Fibroblast of skin of back (primary cell): Measurements from ENCODE around the gene IDNK. TPM values are rescaled to one million over a fixed set of nuclear protein-coding genes. Genes with fewer than 3 reads are reported as not detected.
A peak's percentile ranks its signal among the peaks of the same experiment; 100 is the strongest.
"Not testable (repeated sequence)": the region's sequence is repeated elsewhere in the genome, so short reads cannot be mapped to it uniquely, and the experiment has no call there.

Experiments
- DNase-seq: peaks from one replicate; pipeline ENCODE4 v3.0.0-alpha.2; 2013
- polyA plus RNA-seq, 2 experiments: library from polyadenylated mRNA; unstranded; fragments of 120-200 nt; gene quantifications; one replicate each; pipeline ENCODE4 v1.2.1, GENCODE V29; 2013; ENCODE audit not compliant: insufficient read length in 2 of 2

The IDNK gene
- polyA plus RNA-seq (2013, experiment 1 of 2; ENCODE audit: insufficient read length): 1.1 TPM
- 1.1 TPM for polyA plus RNA-seq (2013, experiment 2 of 2; ENCODE audit: insufficient read length)

DNA sequence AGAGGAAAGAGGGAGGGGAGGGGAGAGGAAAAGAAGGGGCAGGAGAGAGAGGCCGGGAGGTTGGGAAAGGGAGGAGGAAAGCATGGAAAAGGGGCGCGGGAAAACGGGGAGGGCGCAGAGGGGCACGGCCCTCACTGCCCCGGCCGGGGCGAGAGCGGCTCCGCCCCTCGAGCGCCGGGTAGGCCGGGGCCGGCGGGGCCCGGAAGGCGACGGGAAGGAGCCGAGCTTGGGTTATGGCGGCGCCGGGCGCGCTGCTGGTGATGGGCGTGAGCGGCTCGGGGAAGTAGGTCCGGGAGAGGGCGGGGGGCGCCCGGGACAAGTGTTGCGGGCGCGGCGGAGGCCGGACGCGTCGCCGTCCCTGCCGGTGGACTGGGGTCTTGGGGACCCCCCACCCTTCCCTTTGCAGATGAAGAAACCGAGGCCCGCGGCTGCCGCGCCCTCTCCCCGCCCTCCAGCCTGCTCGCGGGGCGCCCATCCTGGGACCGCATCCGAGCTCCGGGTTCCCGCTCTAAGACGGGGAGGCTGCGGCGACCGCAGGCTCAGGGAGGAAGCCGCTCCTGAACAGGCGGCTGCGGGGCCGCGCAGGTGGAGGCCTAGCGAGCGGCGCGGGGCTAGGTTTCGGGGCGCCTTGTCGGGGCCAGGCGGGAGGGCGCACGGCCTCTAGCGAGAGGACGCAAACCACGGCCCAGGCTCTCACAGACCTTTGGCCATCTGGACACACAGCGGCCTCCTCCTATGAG lies at the start of gene IDNK:
TSS of gene IDNK (plus strand) at position 205 of the 740 bp plus-strand sequence. CDS start at position 234, 29 bp downstream.
- peak; percentile 53 for DNase-seq

DNA sequence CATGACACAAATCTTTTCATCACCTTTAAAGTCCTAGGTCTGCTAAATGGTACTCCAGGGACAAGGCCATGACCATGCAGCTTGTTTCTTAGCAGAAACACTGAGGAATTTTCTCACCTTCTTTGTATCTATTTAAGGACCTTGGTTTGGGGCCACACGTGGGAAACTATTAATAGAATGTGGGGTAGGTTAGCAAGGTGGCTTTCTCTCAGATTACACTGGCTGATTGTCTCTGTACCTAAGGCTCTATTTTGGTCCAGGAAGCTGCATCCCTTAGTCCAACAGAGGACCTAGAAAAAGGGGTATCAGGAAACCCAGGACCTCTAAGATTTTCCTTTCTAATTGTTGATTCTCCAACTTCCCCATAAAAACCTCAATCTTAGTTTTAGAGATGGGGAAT lies 48.5 kb upstream of the IDNK start:
- DNase-seq: no peak

DNA sequence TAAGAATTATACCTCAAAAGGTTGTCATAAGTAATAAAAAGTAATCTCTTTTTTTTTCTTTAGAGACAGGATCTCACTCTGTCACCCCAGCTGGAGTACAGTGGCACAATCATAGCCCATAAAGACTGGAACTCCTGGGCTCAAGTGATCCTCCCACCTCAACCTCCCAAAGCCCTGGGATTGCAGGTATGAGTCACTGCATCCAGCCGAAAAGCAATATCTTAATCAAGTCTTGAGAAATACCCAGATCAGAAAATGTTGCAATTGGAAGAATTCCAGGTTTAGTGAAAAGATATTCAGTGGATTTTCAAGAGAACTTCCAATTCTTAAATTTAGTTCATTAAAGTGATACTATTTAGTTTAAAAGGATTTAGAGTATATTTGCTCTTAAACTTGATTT lies 40.9 kb upstream of the IDNK start:
- DNase-seq: no peak

DNA sequence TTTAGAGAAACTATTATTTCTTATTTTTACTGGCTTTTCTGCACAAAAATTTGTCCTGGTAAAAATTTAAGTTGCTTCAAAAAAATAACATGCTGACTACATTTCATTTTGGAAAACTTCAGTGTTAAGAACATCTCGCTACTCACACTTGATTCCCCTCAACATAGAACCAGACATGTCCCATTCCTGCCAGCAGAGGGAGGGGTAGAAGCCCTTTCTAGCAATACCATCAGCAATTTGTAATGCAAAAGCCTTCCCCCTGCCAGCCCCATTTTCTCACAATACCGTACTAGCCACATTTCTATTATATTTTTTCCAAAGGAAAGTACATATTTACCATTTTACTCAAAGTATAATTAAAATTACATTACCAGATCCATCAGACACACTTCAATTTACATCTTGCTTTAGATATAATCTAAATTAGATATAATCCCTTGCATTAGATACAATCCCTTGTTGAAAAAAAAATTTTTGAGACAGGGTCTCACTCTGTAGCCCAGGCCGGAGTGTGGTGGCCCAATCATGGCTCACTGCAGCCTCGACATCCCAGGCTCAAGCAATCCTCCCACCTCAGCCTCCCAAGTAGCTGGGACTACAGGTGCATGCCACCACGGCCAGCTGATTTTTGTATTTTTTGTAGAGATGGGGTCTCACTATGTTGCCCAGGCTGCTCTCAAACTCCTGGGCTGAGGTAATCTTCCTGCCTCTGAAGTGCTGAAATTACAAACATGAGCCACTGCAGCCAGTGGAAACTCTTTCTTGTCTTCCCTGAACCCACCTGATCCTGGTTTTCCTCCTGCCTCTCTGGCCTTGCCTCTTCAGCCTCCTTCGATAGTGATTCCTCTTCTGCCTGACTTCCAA lies 39.6 kb upstream of the IDNK start:
- peak; percentile 70 for DNase-seq

DNA sequence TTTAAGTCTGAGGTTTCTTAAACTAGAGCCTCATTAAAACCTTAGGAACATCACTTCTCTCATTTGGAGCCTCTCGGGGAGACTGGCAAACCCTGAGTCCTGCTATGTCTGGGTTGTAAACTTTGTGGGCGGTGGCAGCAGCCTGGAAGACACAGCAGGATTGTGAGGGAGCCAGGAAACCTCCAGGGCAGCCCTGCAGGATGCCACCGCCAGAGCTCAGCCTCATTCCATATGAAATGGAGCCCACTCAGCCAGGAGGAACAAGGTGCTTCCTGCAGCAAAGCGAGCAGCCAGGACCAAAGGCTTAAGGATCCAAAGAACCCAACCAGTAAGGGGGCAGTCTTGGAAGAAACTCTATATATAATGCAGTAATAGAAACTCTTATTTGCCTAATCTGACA lies 37.9 kb upstream of the IDNK start:
- no peak for DNase-seq

DNA sequence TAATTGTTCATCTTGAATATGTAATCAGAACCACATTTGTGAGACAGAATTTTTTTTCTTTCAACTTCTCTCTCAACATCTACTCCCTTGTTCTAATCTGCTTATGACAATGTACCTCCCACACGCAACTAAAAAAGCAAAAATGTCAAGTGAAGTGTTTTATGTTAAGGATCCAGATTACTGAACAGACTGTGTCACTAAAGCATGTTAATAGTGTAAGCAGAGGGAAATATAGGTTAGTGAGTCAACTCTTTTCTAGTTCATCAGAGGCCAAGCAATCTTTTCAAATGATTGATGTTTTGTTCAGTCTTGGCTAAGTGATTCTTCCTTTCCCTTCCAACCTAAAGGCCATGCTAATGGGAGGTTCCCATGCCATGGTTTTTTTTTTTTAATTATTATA lies 34.7 kb upstream of the IDNK start:
- no peak for DNase-seq

DNA sequence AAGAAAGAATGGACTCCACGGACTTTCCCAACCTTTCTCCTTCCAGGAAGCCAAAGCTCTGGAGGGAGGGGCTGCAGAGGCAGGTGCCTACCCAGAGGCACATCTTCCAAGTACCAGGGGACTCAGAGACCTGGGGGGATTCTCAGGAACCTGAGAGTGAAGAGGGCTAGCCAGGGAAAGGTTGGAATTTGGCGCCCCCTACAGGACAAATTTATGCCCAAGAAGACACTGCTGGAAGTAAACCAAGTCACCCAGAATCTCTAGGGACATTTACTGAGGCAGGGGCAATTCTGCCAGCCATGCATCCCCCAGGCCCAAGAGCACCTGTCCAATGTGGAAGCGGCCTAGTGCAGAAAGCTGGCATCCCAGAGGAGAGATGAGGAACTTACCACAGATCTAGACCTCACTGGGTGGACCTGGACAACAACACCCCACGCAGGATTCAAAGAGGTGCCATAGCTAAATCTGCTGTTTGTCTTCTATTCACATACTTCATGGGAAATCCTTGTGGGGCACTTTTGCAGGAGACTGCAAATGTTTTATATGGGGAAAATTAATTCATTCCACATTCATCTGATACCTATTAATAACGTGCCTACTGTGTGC lies 25.9 kb upstream of the IDNK start:
- DNase-seq: peak; percentile 28

DNA sequence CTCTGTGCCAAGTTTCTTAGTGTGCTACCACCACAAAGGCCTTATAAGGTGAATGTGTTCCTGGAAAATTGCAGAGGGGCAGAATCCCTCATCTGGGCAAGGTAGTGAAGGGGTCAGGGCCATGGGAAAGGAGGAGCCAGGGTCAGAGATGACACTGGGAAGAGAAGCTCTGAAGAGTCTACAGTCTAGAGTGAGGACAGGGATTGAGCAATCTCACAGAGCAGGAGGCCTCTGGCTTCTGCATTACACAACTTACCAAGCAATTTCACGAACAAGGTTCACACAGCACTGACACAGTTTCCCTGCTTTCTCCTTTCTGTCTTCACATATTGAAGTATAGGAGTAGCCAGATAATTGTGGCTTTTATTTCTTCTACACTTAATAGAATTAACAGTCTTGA lies 24.5 kb upstream of the IDNK start:
- no peak for DNase-seq

DNA sequence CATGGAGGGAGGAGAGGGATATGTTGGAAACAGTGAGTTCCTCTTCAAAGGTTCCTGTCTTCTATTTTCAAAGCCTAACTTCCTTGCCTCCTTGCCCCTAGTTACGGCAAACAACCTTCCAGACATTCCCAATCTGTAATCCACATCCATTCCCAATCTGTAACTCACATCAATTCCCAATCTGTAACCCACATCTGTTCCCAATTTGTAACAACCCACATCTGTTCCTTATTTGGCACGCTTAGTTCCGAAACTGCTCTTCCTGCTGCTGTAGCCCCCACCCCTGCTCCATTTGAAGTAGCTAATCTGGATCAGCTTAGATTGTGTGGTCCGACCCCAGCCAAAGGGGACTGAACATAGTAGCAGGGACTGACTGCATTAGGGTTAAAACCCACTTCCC lies 23.9 kb upstream of the IDNK start:
- peak; percentile 9 for DNase-seq

DNA sequence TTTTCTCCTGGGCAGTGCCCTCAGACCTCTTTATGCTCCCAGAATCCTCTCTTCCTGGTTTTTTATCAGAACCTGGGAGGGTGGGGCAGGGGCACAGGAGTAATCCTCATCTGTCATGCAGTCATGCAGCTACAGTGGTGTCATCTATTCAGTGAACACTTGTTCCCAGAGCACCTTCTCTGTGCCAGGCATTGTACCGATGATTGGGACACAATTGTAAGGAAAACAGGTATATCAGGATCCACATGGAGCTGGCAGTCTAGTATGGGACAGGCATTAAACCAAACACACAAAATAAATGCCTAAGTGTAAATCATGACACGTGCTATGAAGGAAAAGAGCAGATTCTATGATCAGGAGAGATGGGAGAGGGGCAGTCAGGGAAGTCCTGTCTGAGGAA lies 21.5 kb upstream of the IDNK start:
- no peak for DNase-seq

DNA sequence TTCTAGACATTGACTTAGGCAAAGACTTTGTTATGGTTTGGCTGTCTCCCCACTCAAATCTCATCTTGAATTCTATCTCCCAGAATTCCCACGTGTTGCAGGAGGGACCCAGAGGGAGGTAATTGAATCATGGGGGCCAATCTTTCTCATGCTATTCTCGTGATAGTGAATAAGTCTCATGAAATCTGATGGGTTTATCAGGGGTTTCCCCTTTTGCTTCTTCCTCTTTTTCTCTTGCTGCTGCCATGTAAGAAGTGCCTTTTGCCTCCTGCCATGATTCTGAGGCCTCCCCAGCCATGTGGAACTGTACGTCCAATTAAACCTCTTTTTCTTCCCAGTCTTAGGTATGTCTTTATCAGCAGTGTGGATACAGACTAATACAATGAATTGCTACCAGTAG lies 15.3 kb upstream of the IDNK start:
- DNase-seq: not testable (repeated sequence)

DNA sequence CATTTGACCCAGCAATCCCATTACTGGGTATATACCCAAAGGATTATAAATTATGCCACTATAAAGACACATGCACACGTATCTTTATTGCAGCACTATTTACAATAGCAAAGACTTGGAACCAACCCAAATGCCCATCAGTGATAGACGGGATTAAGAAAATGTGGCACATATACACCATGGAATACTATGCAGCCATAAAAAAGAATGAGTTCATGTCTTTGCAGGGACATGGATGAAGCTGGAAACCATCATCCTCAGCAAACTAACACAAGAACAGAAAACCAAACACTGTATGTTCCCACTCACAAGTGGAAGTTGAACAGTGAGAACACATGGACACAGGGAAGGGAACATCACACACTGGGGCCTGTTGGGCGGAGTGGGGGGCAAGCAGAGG lies 9.6 kb upstream of the IDNK start:
- not testable (repeated sequence) for DNase-seq

DNA sequence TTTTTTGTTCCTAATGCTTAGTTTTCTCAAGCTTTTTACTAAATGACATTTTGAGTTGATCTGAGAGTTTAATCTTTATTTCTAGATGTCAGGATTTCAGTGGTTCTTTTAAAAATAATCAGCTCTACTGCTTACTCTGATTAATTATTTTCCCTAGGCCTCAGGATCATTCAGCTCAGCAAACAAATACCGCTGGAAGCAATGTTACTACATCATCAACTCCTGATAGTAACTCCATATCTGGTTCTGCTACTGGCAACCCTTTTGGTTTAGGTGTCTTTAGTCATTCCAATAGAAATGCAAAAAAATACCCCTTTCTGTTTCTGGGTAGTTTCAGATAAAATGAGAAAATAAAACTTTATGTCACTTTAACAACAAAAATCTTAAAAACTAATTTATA lies 5.6 kb upstream of the IDNK start:
- no peak for DNase-seq

DNA sequence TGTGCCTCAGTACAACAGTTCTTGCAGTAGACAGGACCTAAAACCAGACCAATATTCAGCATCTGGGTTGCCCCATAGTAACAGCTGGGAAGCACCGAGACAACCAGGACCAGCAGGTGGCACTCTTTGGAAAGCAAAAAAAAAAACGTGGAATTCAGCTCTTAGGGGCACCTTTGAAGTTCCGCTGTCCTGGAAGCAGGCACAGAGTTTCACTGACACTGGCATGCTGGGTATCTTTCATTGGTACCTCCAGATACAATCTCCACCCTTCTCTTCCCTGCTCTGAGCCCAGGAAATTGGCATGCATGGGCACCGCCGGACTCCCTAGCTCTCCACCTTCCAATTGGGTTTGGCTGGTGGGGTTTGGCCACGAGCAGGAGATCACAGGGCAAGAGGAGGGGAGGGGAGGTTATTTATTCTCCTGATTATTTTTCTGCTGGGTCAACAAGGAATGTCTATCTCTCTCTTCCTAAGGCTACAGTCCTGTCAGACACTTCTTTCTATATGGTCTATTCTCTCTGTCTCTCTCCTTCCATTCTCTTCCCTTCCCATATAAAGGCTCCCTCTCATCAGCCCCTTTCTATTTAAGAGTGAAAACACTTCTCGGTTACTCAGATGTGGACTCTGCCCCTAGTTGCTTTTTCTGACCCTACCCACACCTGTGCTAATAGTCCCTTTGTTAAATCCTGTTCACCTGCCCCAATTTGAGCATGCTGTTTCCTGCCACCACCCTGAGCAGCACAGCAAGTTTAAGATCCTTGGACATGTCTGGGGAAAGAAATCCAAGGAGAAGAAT lies 1.9 kb upstream of the IDNK start:
- peak; percentile 48 for DNase-seq

DNA sequence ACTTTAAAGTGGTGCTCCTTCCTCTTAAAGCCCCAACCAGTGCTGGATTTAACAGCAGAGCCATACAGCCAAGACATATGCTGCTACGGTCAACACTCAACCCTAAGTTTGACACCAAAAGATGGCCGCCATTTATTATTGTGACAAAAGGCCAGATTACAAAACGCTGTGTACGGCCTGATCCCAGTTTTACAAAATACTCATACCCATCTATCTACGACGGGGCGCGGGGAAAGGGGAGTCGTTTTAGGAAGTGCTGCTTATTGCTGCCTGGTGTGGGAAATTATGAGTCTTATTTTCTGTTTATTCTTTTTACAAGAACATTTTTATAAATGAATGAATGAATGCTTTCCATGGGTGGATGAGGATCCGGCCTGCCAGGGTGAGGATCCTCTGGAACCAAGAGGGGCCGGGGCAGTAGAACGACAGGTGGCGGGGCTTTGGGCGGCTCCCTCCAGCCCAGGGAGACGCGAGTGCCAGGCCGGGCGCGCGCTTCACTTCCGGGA lies 457 bp upstream of the IDNK start:
- no peak for DNase-seq

DNA sequence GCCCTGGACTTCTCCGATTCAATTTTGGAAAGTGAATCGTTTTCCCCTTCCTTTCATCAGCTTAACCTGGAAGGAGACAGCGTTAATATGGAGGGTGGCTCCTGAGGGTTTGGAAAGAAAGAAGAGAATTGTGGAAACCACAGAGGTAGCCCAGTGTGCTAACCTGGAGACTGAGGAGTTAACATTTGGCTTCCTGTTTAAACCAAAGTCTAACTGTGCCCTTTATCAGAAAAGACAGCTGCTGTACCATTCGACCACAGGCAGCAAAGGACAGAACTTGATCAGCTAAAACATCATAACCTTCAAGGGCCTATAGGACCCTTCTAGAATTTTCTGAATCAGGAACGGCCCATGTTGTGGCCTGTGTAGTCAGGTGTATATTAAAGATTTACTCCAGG lies 735 bp downstream of the IDNK start:
- DNase-seq: no peak

DNA sequence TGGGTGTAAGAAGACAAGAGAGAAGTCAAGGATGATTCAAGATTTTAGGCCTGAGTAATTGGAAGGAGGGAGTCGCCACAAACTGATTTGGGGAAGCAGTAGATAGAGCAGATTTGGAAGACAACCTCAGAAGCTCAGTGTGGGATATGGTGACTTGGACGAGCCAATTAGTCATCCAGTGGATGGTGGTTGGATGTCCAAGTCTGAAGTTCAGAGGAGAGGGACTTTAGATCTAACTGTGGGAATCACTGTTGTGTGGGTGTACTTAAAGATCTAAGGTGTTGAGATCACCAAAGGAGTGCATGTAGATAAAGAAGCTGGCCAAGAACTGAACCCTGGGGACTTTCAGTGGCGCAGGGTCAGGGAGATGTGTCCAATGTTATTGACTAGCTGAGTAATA lies 2.2 kb downstream of the IDNK start:
- DNase-seq: no peak

DNA sequence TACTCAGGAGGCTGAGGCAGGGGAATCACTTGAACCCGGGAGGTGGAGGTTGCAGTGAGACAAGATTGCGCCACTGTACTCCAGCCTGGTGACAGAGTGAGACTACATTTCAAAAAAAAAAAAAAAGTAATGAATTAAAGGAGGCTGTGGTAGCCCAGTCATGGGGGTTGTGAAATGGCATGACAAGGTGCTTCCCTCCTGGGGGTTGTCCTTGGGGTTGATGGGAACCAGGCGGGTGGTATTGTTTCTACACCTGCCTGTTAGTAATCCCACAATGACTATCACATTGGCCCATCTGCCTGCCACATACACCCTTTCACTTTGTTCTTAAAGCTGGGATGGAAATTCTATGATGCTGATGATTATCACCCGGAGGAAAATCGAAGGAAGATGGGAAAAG lies 5.6 kb downstream of the IDNK start:
- no peak for DNase-seq

DNA sequence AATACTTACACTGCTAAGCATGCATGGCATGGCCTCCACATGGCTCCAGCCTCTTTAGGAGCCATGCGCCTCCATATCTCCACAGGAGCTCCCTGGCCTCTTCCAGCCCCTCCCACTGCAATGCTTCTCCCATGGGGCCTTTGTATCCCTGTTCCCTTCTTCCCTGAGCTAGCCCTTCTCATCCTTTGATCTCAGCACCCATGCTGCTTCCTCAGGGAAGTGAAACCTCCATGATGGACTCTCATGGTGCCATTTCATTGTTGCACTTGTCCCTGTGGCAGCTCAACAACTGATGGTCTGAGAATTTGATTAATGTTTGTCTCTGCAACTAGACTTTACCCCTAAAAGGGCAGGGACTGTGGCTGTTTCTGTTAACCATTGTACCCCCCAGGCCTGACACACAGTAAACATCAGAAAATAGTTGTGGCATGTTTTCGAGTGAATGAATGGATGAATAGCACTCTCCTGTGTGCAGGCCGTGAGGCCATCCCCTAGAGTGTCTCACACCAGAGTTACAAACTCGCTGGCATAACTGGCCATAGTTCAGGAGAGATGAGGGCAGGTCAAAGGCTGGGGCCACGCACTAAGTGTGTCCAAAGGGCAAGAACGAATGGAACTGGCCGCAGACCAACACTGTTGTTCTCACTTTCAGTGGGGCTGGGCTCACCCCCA lies 6.6 kb downstream of the IDNK start:
- DNase-seq: no peak

DNA sequence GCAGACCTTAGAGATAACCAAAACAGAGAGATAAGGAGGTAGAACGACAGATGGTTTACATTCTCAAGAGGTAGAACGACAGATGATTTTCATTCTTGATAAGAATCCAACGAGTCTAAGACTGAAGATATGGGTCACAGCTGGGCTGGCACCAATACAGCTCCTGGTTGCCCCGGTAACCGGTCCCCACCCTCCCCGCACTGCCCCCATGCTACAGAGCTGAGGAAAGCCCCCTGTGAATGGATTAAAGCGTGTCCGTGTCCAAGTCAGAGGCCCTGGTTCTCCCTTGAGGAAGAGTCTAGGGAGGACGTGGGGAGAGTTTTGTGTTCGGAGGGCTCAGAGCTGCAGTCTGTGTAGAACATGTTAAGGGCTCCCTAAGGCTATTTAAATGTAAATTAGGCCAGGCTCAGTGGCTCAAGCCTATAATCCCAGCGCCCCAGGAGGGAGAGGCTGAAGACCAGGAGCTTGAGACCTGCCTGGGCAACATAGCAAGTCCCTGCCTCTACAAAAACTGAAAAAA lies 8.1 kb downstream of the IDNK start:
- DNase-seq: no peak

DNA sequence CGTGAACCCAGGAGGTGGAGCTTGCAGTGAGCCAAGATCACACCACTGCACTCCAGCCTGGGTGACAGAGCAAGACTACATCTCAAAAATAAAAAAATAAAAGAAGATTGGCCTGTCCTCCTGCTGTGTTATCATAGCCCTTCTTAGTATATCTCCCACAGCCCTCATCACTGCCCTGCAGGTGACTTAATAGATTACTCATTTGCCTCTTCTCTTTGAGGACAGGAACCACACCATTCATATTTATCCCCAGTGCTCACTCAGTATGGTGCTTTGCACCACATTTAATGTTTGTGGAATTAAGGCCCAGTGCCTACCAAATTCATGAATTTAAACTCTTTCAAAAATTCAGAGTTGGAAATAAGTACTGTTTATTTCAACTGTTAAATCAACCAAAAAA lies 10.3 kb downstream of the IDNK start:
- DNase-seq: no peak

DNA sequence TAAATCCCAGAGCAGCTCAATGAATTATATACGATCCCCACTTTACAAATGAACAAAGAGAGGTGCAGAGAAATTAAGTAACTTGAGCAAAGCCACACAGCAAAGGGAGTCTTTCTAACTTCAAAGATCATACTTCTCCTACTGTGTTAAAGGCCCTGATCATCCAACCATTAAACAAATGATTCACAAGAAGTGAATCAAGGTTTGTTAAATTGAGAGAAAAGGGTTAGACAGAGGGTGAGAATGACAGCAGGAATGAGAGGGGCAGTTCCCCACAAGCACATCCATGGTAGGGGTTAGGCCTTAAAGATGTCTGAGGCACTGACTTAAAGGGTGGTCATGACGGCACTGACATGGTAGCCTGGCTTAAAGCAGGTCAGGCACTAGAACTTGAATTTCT lies 10.7 kb downstream of the IDNK start:
- no peak for DNase-seq
